Measurements from ENCODE around the gene ZFHX3. TPM values are rescaled to one million over a fixed set of nuclear protein-coding genes. Genes with fewer than 3 reads are reported as not detected.
A peak's percentile ranks its signal among the peaks of the same experiment; 100 is the strongest.

The ZFHX3 gene
- total and polyA plus RNA-seq, 2 of the 8 experiments (the other 6 are each of a cell fraction or from before 2014, with no cell fraction given), result 0.08 to 0.99 TPM

DNA sequence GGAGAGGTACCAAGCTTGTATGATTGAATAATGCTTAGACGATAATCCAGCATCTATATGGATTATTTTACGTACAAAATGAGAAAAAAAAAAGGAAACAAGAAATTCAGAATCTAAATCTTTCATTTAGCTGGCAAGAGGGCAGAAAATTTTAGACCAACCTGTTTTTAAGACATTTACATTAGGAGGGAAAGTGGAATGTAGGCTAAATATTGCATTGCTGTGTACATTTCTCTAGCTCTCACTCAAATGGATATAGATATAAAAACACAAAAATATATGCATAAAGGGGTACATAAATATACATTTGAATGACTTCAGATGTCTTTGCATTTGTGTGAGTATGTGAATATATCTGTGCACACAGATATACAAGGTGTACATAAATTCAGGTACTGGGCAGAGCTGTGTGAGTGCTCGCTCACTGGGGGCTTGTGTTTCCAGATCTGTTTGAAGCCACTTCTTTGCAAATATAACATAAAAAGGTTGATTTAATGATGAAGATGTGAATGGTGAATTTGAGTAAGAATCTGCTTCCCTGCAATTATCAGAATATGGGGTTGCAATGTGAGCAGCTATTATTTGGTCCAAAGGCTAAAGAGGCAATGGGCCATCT is 14.2 kb upstream of the ZFHX3 start:
- CTCF ChIA-PET (ENCODE audit: partially characterized antibody), result interaction anchor here (0.6 to 2.6 kb wide), 8 partner anchors 9 to 119 kb away, joined by 3 to 12 read pairs (median 3); no protein-coding TSS in a partner anchor
- no peaks in the 10 kb centered on the region for H3K9me3 ChIP-seq (ENCODE audit: insufficient read depth in 2 of 2, low read depth in 1 of 2, low read length in 1 of 2)

More for the DNA sequence above, 14.2 kb upstream of the ZFHX3 start:
- Histone ChIP-seq H3K14ac (ENCODE audit: insufficient read length) (no peak overlapping the region), H2BK15ac (ENCODE audit: low read length) (no peak overlapping the region), H2BK120ac (replicated peaks; ENCODE audit: low read depth, low read length) (no peak overlapping the region), H3K4me3 (ENCODE audit: extremely low read depth in 1 of 4, insufficient read depth in 2 of 4, low read depth in 3 of 4, low read length in 4 of 4) (peak overlapping the region in 2 of 4 experiments; percentile 7 to 45; a peak in 3 of 8 replicates), H3K4me2 (ENCODE audit: insufficient read depth in 1 of 2, low read depth in 2 of 2, low read length in 2 of 2) (peak overlapping the region; percentile 64; a peak in 3 of 4 replicates), H3K9ac (replicated peaks in 1 of 4; ENCODE audit: extremely low read depth in 1 of 4, low read depth in 3 of 4, low read length in 3 of 4) (no peak overlapping the region), H3K23me2 (ENCODE audit: low read depth, low read length) (peaks cover 8% of the 10 kb centered on the region; the same call in 1 of the 2 replicates), H2BK12ac (ENCODE audit: low read depth, low read length) (no peak overlapping the region), H4K5ac (ENCODE audit: insufficient read length, low read depth, low read length) (no peak overlapping the region), H3K79me2 (ENCODE audit: control insufficient read depth in 1 of 2, insufficient read depth in 2 of 2, low read length in 2 of 2) (no peaks in the 10 kb centered on the region), H3K27ac (ENCODE audit: low read depth, low read length) (no peak overlapping the region), H3K56ac (replicated peaks; ENCODE audit: insufficient read length, low read depth, low read length) (no peak overlapping the region), H3K79me1 (ENCODE audit: low read depth, low read length) (no peaks in the 10 kb centered on the region), H3K27me3 (replicated peaks in 1 of 4; ENCODE audit: control insufficient read depth in 3 of 4, extremely low read depth in 1 of 4, insufficient read depth in 3 of 4, low read length in 3 of 4) (peaks cover 49 to 89% (median 71%) of the 10 kb centered on the region in 4 experiments), H2AFZ (ENCODE audit: low read length) (no peak overlapping the region), H2AK5ac (ENCODE audit: low read depth, low read length) (no peak overlapping the region), H4K8ac (ENCODE audit: extremely low read depth, insufficient read depth, low read length) (no peak overlapping the region), H3K23ac (ENCODE audit: insufficient read length) (no peak overlapping the region), H3K36me3 (ENCODE audit: control insufficient read depth in 2 of 4, insufficient read depth in 4 of 4, low read length in 3 of 4) (no peaks in the 10 kb centered on the region), H2BK20ac (ENCODE audit: low read length) (no peak overlapping the region), H3K4ac (replicated peaks; ENCODE audit: insufficient read length, low read depth, low read length) (no peak overlapping the region), H3K4me1 (replicated peaks in 1 of 4; ENCODE audit: control insufficient read depth in 3 of 4, insufficient read depth in 4 of 4, low read length in 3 of 4) (peaks cover 18 to 45% (median 22%) of the 10 kb centered on the region in 4 experiments), H3K18ac (ENCODE audit: extremely low read depth, low read length) (no peak overlapping the region; the same call in 1 of the 2 replicates), H2BK5ac (ENCODE audit: low read depth, low read length) (no peak overlapping the region), H4K20me1 (replicated peaks in 1 of 2; ENCODE audit: control insufficient read depth in 1 of 2, insufficient read depth in 2 of 2, low read length in 2 of 2) (peaks cover 9 to 11% of the 10 kb centered on the region in 2 experiments), H4K91ac (replicated peaks; ENCODE audit: insufficient read length, low read length) (no peak overlapping the region)
- POLR2A ChIA-PET (ENCODE audit: partially characterized antibody), result interaction anchor here (3.6 kb wide), 1 partner anchor 9 kb away, joined by 14 read pairs; no protein-coding TSS in a partner anchor
- TF ChIP-seq RFX5 (IDR thresholded peaks at IDR 0.05; ENCODE audit: borderline replicate concordance, low read depth, low read length) (no peak), RBBP5 (IDR thresholded peaks at IDR 0.05; ENCODE audit: borderline replicate concordance, low read depth, low read length) (no peak), TAF1 (IDR thresholded peaks at IDR 0.05; ENCODE audit: low read depth, low read length) (no peak), EZH2 (IDR thresholded peaks at IDR 0.05; ENCODE audit: low read depth, low read length, severe bottlenecking) (no peak), TAF7 (optimal IDR thresholded peaks at IDR 0.05; ENCODE audit: borderline replicate concordance, low read depth, low read length) (no peak), SP2 (IDR thresholded peaks at IDR 0.05; ENCODE audit: low read length) (no peak), SIN3A (conservative IDR thresholded peaks at IDR 0.05 in 1 of 2, IDR thresholded peaks at IDR 0.05 in 1 of 2; ENCODE audit: low read depth in 1 of 2, low read length in 2 of 2) (no peak), POLR2A (IDR thresholded peaks at IDR 0.05; ENCODE audit: control extremely low read depth in 1 of 2, low read depth in 2 of 2, low read length in 2 of 2) (no peak), SIRT6 (IDR thresholded peaks at IDR 0.05; ENCODE audit: low read length) (no peak), BRCA1 (IDR thresholded peaks at IDR 0.05; ENCODE audit: low read depth, low read length) (no peak), KDM4A (IDR thresholded peaks at IDR 0.05; ENCODE audit: low read depth, low read length, severe bottlenecking) (no peak), SP4 (IDR thresholded peaks at IDR 0.05; ENCODE audit: low read length) (no peak)
- WGBS, 2 experiments (ENCODE audit: extremely low coverage in 1 of 2, insufficient coverage in 1 of 2, insufficient read length in 1 of 2, insufficient replicate concordance in 2 of 2, low coverage in 1 of 2, low lambda C conversion rate in 2 of 2, missing lambda C conversion rate in 1 of 2), result 10% methylated on average over 3 of the region's 3 CpGs; no CpG with 5 or more reads in 1 of the 2 experiments
- FAIRE-seq (no peak), DNase-seq (ENCODE audit: low read depth in 1 of 2, low spot score in 2 of 2) (no peak)
